Stimulated activated CD8-positive, alpha-beta memory T cell treated with anti-CD3 and anti-CD28 coated beads, Interleukin-7, amount 100 ng/mL, for 48 hours (primary cell): ENCODE measurements around the gene FDCSP.
"Not testable (repeated sequence)": the region's sequence is repeated elsewhere in the genome, so short reads cannot be mapped to it uniquely, and the experiment has no call there.

Experiments
- DNase-seq, 2 donors: peaks; one replicate each; pipeline ENCODE4 v3.0.0-alpha.2; 2020; ENCODE audit warnings: low read depth in 1 of 2; ENCODE audit errors: extremely low read depth in 1 of 2

Gene FDCSP

DNA sequence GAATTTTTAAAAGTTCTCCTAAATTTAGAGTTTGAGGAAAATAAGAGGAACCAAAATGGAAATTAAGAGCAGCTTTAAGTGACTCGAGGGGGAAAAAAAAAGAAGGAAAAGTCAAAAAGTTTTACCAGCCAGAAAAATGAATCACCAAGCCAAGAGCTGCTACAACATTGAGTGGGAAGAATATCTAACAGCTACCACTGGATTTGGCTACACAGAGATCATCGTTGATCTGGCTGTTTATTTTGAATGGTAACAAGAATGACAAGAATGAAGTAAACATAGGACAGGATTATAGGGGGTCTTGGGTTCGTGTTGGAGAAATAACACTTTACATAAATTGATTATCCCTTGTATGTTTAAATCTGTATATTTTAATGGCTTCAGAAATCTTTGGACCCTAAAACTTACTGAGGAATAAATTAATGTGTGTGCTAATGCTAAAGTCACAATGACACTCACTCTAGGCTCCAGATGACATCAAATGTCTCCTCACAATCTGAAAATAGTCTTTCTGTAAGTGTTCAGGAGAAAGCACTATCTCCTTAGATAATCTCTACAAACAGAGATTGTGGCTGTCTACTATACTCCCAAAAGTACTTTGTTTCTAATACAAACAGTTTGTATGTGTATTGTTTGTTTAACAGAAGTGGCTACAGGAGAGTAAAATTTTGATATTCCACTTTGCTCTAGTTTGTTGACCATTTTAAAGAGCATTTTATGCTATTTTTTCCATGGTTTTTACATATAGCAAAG, 13.4 kb downstream of the FDCSP start:
- no peak for DNase-seq

DNA sequence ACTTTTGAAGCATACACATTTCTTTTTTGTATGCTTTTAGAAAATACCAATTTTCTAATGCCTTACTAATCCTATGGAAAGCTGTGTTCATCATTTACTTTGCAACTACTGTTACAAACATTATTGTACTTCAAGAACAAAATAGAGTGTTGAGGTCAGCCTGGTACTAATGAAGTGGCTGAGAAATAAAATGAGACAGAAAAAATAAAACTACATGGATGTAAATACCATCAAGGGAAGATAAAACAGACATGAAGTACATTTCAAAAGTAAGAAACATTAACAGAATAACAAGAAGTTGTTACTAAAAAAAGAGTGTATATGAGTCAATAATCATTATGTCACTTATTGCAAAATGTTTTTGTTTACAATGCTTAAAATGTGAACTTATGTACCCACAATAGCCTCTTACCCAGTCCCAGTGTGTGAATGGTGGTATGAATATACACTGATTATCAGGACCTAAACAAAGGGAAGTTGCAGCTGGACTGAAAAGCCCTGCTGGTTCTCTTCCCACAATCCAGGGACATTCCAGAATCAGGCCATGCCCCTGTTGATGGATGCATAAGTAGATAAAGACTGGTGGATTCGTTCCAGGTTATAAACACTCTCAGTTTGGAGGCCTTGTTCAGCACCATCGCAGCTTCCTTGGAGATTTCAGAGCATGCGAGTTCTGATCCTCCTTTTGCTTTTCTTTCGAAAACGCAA, 14.1 kb downstream of the FDCSP start:
- no peak for DNase-seq

DNA sequence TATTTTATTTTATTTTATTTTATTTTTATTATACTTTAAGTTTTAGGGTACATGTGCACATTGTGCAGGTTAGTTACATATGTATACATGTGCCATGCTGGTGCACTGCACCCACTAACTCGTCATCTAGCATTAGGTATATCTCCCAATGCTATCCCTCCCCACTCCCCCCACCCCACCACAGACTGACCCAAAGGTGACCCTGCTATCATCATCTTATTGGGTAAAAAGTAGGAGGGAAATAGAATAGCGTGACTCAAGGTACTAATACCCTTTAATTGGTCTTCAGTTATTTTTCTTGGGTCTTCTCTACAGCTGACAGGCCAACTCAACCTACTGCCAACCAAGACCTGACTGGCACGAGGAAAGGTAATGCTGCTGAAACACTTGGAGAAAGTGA, 16.4 kb downstream of the FDCSP start, which contains the start of gene CSN3:
Gene CSN3, plus strand, starts transcription at position 301 of the 400 bp plus-strand sequence. CDS start 2,223 bp downstream, outside the sequence.
- not testable (repeated sequence) for DNase-seq

DNA sequence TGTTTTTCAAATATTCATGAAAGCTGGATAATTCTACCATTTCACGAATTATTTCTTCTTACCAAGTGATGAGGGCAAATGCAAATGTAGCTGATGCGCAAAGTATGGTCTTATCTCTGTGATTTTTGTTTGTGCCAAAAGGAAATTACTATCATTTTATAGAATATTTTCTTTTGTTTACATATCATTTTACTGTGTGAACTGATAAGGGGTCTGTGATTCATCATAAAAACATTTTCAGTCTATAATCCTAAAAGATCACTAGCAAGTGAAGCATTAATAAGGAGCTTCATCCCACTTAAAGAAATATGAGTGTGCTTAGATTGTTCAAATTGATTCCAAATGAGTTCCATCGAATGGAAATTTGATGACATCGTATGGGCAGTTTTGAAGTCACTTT, 17.2 kb downstream of the FDCSP start:
- DNase-seq, result no peak

DNA sequence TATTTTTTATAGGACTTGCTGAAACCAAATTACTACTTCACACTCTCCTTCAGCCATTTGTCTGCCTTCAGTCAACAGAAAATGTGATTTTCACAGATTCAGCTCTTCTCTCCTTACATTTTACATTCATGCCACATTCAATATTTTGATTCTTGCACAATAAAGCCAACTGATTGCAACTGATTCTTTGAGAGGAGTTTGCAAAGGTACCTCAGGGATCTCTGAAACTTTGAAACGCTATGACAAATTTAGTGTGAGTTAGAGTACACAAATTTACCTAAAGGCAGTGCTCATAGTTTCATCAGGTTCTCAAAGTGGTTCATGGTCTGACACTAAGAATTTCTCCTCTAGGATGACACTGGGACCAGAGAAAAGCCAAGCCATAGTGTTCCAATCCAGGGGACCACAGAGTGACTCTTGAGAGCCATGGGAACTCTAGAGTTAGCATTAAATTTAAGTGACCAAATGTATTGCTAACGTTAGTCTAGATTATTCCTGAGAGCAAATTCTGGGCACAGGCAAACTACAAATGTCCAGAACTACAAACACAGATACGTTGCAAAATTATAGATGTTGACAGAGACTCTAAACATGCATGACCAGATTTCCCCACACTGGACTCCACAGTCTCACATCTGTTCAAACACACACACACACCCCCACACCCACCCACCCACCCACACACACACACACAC, 25.5 kb downstream of the FDCSP start:
- DNase-seq, result no peak

GRCh38 chr4:70251945-70252277, 26.0 kb downstream of the FDCSP start:
- no peak for DNase-seq

DNA sequence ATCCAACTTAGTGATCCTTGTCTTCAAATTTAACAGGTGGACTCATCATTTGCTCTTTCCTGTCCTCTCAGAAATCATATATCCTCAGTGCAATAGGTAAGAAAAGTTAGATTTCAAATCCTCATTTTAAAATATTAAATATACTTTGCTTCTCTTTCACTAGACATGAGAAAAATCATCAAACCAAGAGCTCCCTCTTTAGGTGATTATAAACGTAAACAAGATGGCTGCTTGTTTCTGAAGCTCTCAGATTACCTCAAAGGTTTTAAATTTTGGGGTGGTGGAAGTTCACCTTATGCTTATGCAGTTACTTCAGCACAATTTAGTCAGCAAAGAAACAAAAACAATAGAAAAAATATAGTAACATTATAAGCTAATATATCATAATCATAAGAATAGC, 43.8 kb downstream of the FDCSP start:
- DNase-seq, result no peak

DNA sequence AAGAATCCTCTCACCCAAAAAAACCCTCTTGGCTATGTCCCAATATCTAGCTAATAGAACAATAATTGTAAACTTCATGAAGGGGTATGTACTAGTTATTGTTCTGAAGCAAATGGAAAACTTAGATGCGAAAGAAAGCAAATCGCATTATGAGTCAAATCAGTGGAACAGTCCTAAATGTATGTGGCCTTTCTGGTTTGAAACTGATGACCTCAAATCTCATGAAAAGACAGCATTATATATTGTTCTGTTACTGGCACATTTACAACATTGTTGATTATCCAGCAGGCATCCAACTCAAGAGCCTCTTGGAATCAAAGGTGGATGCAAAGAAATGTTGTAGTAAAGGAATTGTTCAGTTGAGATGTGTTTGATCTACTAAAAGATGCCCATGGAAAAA, 51.2 kb downstream of the FDCSP start:
- DNase-seq, result no peak

DNA sequence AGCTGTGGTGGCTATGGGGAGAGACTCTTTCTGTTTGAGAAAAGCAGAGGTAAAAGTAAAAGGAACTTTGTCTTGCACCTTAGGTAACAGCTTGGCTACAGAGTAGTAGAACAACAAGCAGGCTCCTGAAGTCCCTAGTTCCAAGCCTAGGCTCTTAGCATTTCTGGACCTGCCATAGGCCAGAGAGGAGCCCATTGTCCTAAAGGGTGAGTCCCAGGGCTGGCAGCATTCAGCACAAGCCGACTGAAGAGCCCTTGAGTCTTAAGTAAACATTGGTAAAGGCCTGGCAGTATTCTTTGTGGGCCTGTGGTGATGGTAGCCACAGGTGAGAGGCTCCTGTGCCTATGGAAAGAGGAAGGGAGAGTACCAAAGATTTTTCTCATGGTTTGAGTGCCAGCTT, 54.6 kb downstream of the FDCSP start:
- no peak for DNase-seq
